H1 (cell line): Measurements from ENCODE around the gene ZMYM4. TPM values are rescaled to one million over a fixed set of nuclear protein-coding genes. Genes with fewer than 3 reads are reported as not detected.

Experiments
- KDM4A ChIP-seq: IDR thresholded peaks from one replicate; pipeline ENCODE4 v1.7.1; 2012; ENCODE audit warnings: low read depth, mild to moderate bottlenecking, moderate library complexity, low read length, inconsistent platforms; ENCODE audit not compliant: severe bottlenecking
- POU5F1 ChIP-seq: IDR thresholded peaks from 2 replicates; pipeline ENCODE4 v1.6.1; 2011; ENCODE audit warnings: low read depth, mild to moderate bottlenecking, low read length, moderate library complexity
- RAD21 ChIP-seq, 2 experiments: IDR thresholded peaks in 1 of 2; conservative IDR thresholded peaks in 1 of 2; 2 replicates each; pipeline ENCODE4 v1.6.1; 2011; ENCODE audit warnings: low read depth in 2 of 2, low read length in 2 of 2, improper control_type of control experiment in 1 of 2, inconsistent platforms in 1 of 2, mild to moderate bottlenecking in 1 of 2, moderate library complexity in 1 of 2
- SRF ChIP-seq: IDR thresholded peaks from 2 replicates; pipeline ENCODE4 v1.6.1; 2011; ENCODE audit warnings: mild to moderate bottlenecking, low read depth, low read length, moderate library complexity
- polyA plus RNA-seq, 7 experiments: library from polyadenylated mRNA; depleted of rRNA in 3 of 7; stranded (reverse) in 5 of 7; unstranded in 2 of 7; fragments of >200 nt in 5 of 7; fragments of 200-250 nt in 2 of 7; gene quantifications; 1 replicate in 5 of 7; 2 replicates in 1 of 7; 4 replicates in 1 of 7; pipeline versions ENCODE4 v1.2.1 to v1.2.3, GENCODE V29; 2011 to 2013; ENCODE audit warnings: missing spikeins in 2 of 7, mixed read lengths in 2 of 7
- total RNA-seq: library from RNA; stranded (reverse); fragmentation: NEBNext Ultra II Directional; extraction: Animal tissue kit (Norgen Biotek cat#: 25700); gene quantifications from 2 replicates; pipeline ENCODE4 v1.2.1, GENCODE V29; 2021

ZMYM4 gene
- total and polyA plus RNA-seq, 2 of the 8 experiments (the other 6 are each of a cell fraction or from before 2014, with no cell fraction given): 16.7 to 81.3 TPM

GRCh38 chr1:35340519-35340918 is 72.0 kb downstream of the ZMYM4 start (continued):
- TF ChIP-seq POU5F1: no peak
- no peak for TF ChIP-seq RAD21 (IDR thresholded peaks at IDR 0.05 in 1 of 2, conservative IDR thresholded peaks at IDR 0.05 in 1 of 2; ENCODE audit: low read depth in 2 of 2, low read length in 2 of 2)
- TF ChIP-seq SRF: no peak
- TF ChIP-seq KDM4A: no peak
